SIG-M5 treated with dmso at 0.1 percent for 504 hours (cell line): ENCODE data around the gene KCNH4.

ENCODE experiments used
- DNase-seq: peaks from one replicate; lab custom pipeline; 2025; ENCODE audit not compliant: unreplicated experiment; lab: John Stamatoyannopoulos, UW

Gene KCNH4

GRCh38 chr17:42119301-42119700 is 61.6 kb downstream of the KCNH4 start:
- no peak for DNase-seq

GRCh38 chr17:42118545-42118944 is 62.4 kb downstream of the KCNH4 start:
- peak; percentile 23 for DNase-seq

- no peak for DNase-seq
Observed at GRCh38 chr17:42118126-42118510, 62.8 kb downstream of the KCNH4 start.

- no peak for DNase-seq
Observed at GRCh38 chr17:42117397-42118125, 63.4 kb downstream of the KCNH4 start.

- peak; percentile 86 for DNase-seq
Observed at GRCh38 chr17:42116705-42117396, 64.1 kb downstream of the KCNH4 start.

- DNase-seq, result no peak
Observed at GRCh38 chr17:42114118-42114517, 66.8 kb downstream of the KCNH4 start.

GRCh38 chr17:42113293-42114069 is 67.5 kb downstream of the KCNH4 start:
- no peak for DNase-seq

GRCh38 chr17:42112552-42113176 is 68.3 kb downstream of the KCNH4 start, which contains the start of gene DHX58:
Gene DHX58, minus strand, starts transcription at chr17:42112714. Its CDS starts 822 bp downstream, at chr17:42111892.
- peak; percentile 96 for DNase-seq

GRCh38 chr17:42111871-42112551 is 68.9 kb downstream of the KCNH4 start:
- no peak for DNase-seq

- DNase-seq, result no peak
Observed at GRCh38 chr17:42111265-42111636, 69.7 kb downstream of the KCNH4 start.

- no peak for DNase-seq
Observed at GRCh38 chr17:42110301-42111264, 70.4 kb downstream of the KCNH4 start.

GRCh38 chr17:42109086-42109485 is 71.9 kb downstream of the KCNH4 start:
- DNase-seq, result no peak

- DNase-seq, result peak; percentile 73
Observed at GRCh38 chr17:42107597-42108576, 73.1 kb downstream of the KCNH4 start.

GRCh38 chr17:42107124-42107523 is 73.8 kb downstream of the KCNH4 start:
- no peak for DNase-seq
